ENCODE data around the gene ATP8B4.
"Not testable (repeated sequence)": the region's sequence is repeated elsewhere in the genome, so short reads cannot be mapped to it uniquely, and the experiment has no call there.

ATP8B4 gene

GRCh38 chr15:49963033-49963772 lies 155.8 kb downstream of the ATP8B4 start:
- H2AFZ ChIP-seq (ENCODE audit: insufficient read depth, low read length, poor library complexity); H2AK5ac ChIP-seq (ENCODE audit: low read length); H3K4me2 ChIP-seq (ENCODE audit: low read length); H2BK12ac ChIP-seq (ENCODE audit: low read length); H2BK5ac ChIP-seq (ENCODE audit: low read depth, low read length, poor library complexity); H3K27ac ChIP-seq (ENCODE audit: low read depth, low read length); H3K27me3 ChIP-seq (ENCODE audit: insufficient read depth, low read length); H4K8ac ChIP-seq (ENCODE audit: low read depth, low read length); H3K23ac ChIP-seq (ENCODE audit: low read length); H3K9ac ChIP-seq (ENCODE audit: low read length); DNase-seq; H3K18ac ChIP-seq (ENCODE audit: low read length); H3K4ac ChIP-seq (ENCODE audit: low read depth, low read length); H3K9me3 ChIP-seq (ENCODE audit: insufficient read depth, low read depth, low read length); H4K91ac ChIP-seq (ENCODE audit: low read depth, low read length); H4K12ac ChIP-seq (ENCODE audit: low read depth, low read length); H3K4me1 ChIP-seq (ENCODE audit: control insufficient read depth in 1 of 2, insufficient read depth in 2 of 2, low read length in 2 of 2); H3K79me2 ChIP-seq (ENCODE audit: control insufficient read depth, insufficient read depth, low read length, poor library complexity); H3K79me1 ChIP-seq (ENCODE audit: low read length); H2BK120ac ChIP-seq (ENCODE audit: insufficient read depth, low read length, poor library complexity); H3K36me3 ChIP-seq (ENCODE audit: control insufficient read depth in 1 of 2, insufficient read depth in 2 of 2, low read length in 2 of 2); H3K14ac ChIP-seq (ENCODE audit: low read length); H3K4me3 ChIP-seq (ENCODE audit: low read depth, low read length): not testable (repeated sequence)
- WGBS (ENCODE audit: extremely low coverage, insufficient coverage, insufficient read length) = no CpG with 5 or more reads among the region's 9 CpGs

- Histone ChIP-seq H3K4ac (ENCODE audit: low read depth, low read length) (no peak overlapping the region), H3K4me1 (ENCODE audit: control insufficient read depth in 1 of 2, insufficient read depth in 2 of 2, low read length in 2 of 2) (no peaks in the 10 kb centered on the region), H3K27ac (ENCODE audit: low read depth, low read length) (no peak overlapping the region), H3K23ac (ENCODE audit: low read length) (no peak overlapping the region), H3K14ac (ENCODE audit: low read length) (no peak overlapping the region), H3K4me3 (ENCODE audit: low read depth, low read length) (no peak overlapping the region), H2AFZ (ENCODE audit: insufficient read depth, low read length, poor library complexity) (no peak overlapping the region), H3K36me3 (ENCODE audit: control insufficient read depth in 1 of 2, insufficient read depth in 2 of 2, low read length in 2 of 2) (no peaks in the 10 kb centered on the region), H2BK12ac (ENCODE audit: low read length) (no peak overlapping the region), H2AK5ac (ENCODE audit: low read length) (no peak overlapping the region), H3K79me2 (ENCODE audit: control insufficient read depth, insufficient read depth, low read length, poor library complexity) (no peaks in the 10 kb centered on the region), H4K12ac (ENCODE audit: low read depth, low read length) (no peak overlapping the region), H3K9ac (ENCODE audit: low read length) (no peak overlapping the region), H3K27me3 (ENCODE audit: insufficient read depth, low read length) (no peaks in the 10 kb centered on the region), H4K8ac (ENCODE audit: low read depth, low read length) (no peak overlapping the region), H2BK5ac (ENCODE audit: low read depth, low read length, poor library complexity) (no peak overlapping the region), H3K18ac (ENCODE audit: low read length) (no peak overlapping the region), H4K91ac (ENCODE audit: low read depth, low read length) (no peak overlapping the region), H2BK120ac (ENCODE audit: insufficient read depth, low read length, poor library complexity) (no peak overlapping the region), H3K4me2 (ENCODE audit: low read length) (no peak overlapping the region), H3K9me3 (ENCODE audit: insufficient read depth, low read depth, low read length) (peaks cover 3% of the 10 kb centered on the region), H3K79me1 (ENCODE audit: low read length) (no peaks in the 10 kb centered on the region)
- no CpG with 5 or more reads among the region's 3 CpGs for WGBS (ENCODE audit: extremely low coverage, insufficient coverage, insufficient read length)
- DNase-seq = no peak
These were observed 156.9 kb downstream of the ATP8B4 start for GRCh38 chr15:49962044-49962602.

DNA sequence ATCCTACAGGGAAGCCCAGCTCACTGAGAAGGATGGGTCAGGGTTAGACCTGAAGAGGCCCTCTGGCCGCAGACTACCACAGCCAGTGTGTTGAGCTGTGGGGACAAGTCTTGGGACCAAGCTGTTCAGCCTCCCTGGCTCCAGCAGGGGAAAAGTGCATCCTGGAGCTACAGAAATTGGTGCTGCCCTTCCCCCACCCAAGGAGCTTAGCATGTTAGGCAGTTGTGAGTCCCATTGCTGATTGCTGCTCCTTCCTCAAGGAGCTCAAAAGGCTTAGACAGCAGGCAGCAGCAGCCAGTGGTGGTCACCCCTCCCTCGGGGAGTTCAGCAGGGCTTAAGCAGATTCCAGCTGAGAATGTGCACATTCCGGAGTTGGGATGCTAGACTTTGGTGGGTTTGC lies 165.6 kb downstream of the ATP8B4 start:
- H3K27me3 ChIP-seq (ENCODE audit: insufficient read depth, low read length) = no peaks in the 10 kb centered on the region
- H3K23ac ChIP-seq (ENCODE audit: low read length) = no peak overlapping the region
- no peak overlapping the region for H4K12ac ChIP-seq (ENCODE audit: low read depth, low read length)
- H3K79me1 ChIP-seq (ENCODE audit: low read length) = no peaks in the 10 kb centered on the region
- no peak overlapping the region for H3K14ac ChIP-seq (ENCODE audit: low read length)
- no peak overlapping the region for H2BK120ac ChIP-seq (ENCODE audit: insufficient read depth, low read length, poor library complexity)
- H2AK5ac ChIP-seq (ENCODE audit: low read length) = no peak overlapping the region
- no peak overlapping the region for H3K27ac ChIP-seq (ENCODE audit: low read depth, low read length)
- WGBS (ENCODE audit: extremely low coverage, insufficient coverage, insufficient read length) = no CpG with 5 or more reads among the region's 3 CpGs
- H3K9me3 ChIP-seq (ENCODE audit: insufficient read depth, low read depth, low read length) = no peaks in the 10 kb centered on the region
- H3K4me3 ChIP-seq (ENCODE audit: low read depth, low read length) = no peak overlapping the region
- H3K36me3 ChIP-seq (ENCODE audit: control insufficient read depth in 1 of 2, insufficient read depth in 2 of 2, low read length in 2 of 2) = no peaks in the 10 kb centered on the region
- no peak overlapping the region for H2BK5ac ChIP-seq (ENCODE audit: low read depth, low read length, poor library complexity)
- no peak overlapping the region for H3K9ac ChIP-seq (ENCODE audit: low read length)
- H3K4me1 ChIP-seq (ENCODE audit: control insufficient read depth in 1 of 2, insufficient read depth in 2 of 2, low read length in 2 of 2) = no peaks in the 10 kb centered on the region
- H3K4me2 ChIP-seq (ENCODE audit: low read length) = no peak overlapping the region
- H3K4ac ChIP-seq (ENCODE audit: low read depth, low read length) = no peak overlapping the region
- no peak overlapping the region for H4K8ac ChIP-seq (ENCODE audit: low read depth, low read length)
- H2BK12ac ChIP-seq (ENCODE audit: low read length) = no peak overlapping the region
- no peak overlapping the region for H3K18ac ChIP-seq (ENCODE audit: low read length)
- H4K91ac ChIP-seq (ENCODE audit: low read depth, low read length) = no peak overlapping the region
- H3K79me2 ChIP-seq (ENCODE audit: control insufficient read depth, insufficient read depth, low read length, poor library complexity) = no peaks in the 10 kb centered on the region
- no peak overlapping the region for H2AFZ ChIP-seq (ENCODE audit: insufficient read depth, low read length, poor library complexity)
- no peak for DNase-seq

GRCh38 chr15:49946681-49947080 lies 172.4 kb downstream of the ATP8B4 start:
- H3K4me1 ChIP-seq (ENCODE audit: control insufficient read depth in 1 of 2, insufficient read depth in 2 of 2, low read length in 2 of 2) = no peaks in the 10 kb centered on the region
- H3K27ac ChIP-seq (ENCODE audit: low read depth, low read length) = no peak overlapping the region
- H3K36me3 ChIP-seq (ENCODE audit: control insufficient read depth in 1 of 2, insufficient read depth in 2 of 2, low read length in 2 of 2) = no peaks in the 10 kb centered on the region
- no peak for DNase-seq
- no peak overlapping the region for H3K23ac ChIP-seq (ENCODE audit: low read length)
- no peaks in the 10 kb centered on the region for H3K79me1 ChIP-seq (ENCODE audit: low read length)
- H4K91ac ChIP-seq (ENCODE audit: low read depth, low read length) = no peak overlapping the region
- no peak overlapping the region for H4K12ac ChIP-seq (ENCODE audit: low read depth, low read length)
- H3K9me3 ChIP-seq (ENCODE audit: insufficient read depth, low read depth, low read length) = no peaks in the 10 kb centered on the region
- H3K4me2 ChIP-seq (ENCODE audit: low read length) = no peak overlapping the region
- no peak overlapping the region for H3K18ac ChIP-seq (ENCODE audit: low read length)
- no peaks in the 10 kb centered on the region for H3K79me2 ChIP-seq (ENCODE audit: control insufficient read depth, insufficient read depth, low read length, poor library complexity)
- H3K4ac ChIP-seq (ENCODE audit: low read depth, low read length) = no peak overlapping the region
- no CpG with 5 or more reads among the region's 2 CpGs for WGBS (ENCODE audit: extremely low coverage, insufficient coverage, insufficient read length)
- H2AK5ac ChIP-seq (ENCODE audit: low read length) = no peak overlapping the region
- H3K9ac ChIP-seq (ENCODE audit: low read length) = no peak overlapping the region
- H2AFZ ChIP-seq (ENCODE audit: insufficient read depth, low read length, poor library complexity) = no peak overlapping the region
- H3K27me3 ChIP-seq (ENCODE audit: insufficient read depth, low read length) = no peaks in the 10 kb centered on the region
- no peak overlapping the region for H2BK12ac ChIP-seq (ENCODE audit: low read length)
- no peak overlapping the region for H3K14ac ChIP-seq (ENCODE audit: low read length)
- H2BK120ac ChIP-seq (ENCODE audit: insufficient read depth, low read length, poor library complexity) = no peak overlapping the region
- no peak overlapping the region for H2BK5ac ChIP-seq (ENCODE audit: low read depth, low read length, poor library complexity)
- H4K8ac ChIP-seq (ENCODE audit: low read depth, low read length) = no peak overlapping the region
- H3K4me3 ChIP-seq (ENCODE audit: low read depth, low read length) = no peak overlapping the region
